Hematopoietic multipotent progenitor cell treated with erythropoietin and hydrocortisone succinate and interleukin-3 and kit ligand, for 4 days (in vitro differentiated cells): Measurements from ENCODE around the gene HAO2.
"Not testable (repeated sequence)": the region's sequence is repeated elsewhere in the genome, so short reads cannot be mapped to it uniquely, and the experiment has no call there.

ENCODE experiments used
- DNase-seq: peaks from one replicate; pipeline ENCODE4 v3.0.0-alpha.2; 2015

Gene HAO2

DNA sequence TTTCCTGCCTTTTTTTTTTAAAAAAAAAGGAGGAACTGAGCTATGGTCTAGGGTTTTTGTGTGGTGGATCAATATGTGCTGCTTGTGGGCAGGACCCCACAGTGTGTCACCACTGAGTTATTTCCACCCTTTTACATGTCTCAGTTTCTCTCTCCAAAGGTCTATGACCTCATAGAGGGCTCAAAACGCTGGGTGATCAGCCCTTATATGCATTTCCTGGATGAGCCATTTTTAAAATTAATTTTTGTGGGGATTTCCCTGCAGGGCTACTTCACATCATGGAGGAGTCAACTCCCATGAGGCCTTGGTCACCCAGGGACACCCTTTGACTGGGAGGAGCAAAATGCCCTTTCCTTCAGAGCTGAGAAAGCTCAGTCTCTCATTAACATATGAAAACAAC, 20.7 kb upstream of the HAO2 start:
- DNase-seq = no peak

- DNase-seq = no peak
Observed at GRCh38 chr1:119348941-119349340, 19.6 kb upstream of the HAO2 start.

DNA sequence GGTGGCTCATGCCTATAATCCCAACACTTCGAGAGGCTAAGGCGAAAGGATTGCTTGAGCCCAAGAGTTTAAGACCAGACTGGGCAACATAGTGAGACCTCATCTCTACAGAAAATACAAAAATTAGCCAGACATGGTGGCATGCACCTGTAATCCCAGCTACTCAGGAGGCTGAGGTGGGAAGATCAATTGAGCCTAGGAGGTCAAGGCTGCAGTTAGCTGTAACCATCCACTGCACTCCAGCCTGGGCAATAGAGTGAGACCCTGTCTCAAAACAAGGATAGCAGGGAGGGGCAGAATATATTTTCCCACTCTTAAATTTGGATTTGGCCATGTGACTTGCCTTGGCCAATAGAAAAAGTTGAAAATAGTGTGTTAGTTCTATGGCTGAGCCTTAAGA, 17.7 kb upstream of the HAO2 start:
- not testable (repeated sequence) for DNase-seq

DNA sequence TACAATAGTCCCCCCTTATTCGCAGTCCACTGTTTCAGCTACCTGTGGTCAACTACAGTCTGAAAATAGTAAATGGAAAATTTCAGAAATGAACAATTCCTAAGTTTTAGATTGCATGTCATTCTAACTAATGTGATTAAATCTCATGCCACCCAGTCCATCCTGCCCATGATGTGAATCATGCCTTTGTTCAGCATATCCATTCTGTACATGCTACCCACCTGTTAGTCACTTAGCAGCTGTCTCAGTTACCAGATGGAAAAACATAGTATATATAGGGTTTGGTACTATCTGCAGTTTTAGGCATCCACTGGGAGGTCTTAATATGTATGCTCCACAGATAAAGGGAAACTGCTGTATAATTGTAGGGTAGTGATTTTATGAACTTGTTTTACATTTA, 16.6 kb upstream of the HAO2 start:
- no peak for DNase-seq

DNA sequence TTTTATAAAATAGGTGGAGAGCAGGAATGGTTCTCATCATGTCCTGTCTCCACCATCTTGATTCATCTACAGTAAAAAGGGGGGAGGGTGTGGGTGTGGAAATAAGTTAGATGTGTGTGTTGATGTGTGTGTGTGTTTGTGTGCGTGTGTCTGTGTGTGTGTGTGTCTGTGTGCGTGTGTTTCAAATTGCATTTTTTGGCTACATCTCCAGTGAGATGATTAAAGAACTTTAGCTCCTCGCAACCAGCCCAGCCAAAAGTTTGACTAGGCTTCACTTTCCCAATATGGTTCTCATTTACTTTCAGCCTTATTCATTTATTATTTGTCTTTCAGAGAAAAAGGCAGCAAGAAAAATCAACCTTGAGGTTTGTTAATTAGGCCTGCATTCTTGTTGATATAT, 14.7 kb upstream of the HAO2 start:
- no peak for DNase-seq

DNA sequence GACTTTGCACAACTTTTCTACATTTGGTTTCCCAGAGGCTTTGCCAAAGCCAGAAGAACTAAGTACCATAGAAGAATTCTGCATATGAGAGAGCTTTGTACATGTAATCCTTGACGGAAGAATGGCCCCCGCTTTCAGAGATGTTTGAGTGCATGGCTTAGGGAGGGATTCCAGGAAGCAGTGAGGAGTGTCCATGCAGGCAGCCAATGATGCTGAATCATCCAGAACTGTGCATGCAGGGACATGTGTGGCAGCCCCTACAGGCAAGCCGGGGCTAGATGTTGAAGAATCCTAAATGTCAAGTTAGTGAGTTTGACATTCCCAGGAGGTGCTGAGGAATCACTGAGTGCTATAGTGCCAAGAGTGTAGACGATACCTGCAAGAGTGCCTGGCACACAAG, 9.9 kb upstream of the HAO2 start:
- no peak for DNase-seq

GRCh38 chr1:119359730-119360129, 8.9 kb upstream of the HAO2 start:
- DNase-seq = no peak

DNA sequence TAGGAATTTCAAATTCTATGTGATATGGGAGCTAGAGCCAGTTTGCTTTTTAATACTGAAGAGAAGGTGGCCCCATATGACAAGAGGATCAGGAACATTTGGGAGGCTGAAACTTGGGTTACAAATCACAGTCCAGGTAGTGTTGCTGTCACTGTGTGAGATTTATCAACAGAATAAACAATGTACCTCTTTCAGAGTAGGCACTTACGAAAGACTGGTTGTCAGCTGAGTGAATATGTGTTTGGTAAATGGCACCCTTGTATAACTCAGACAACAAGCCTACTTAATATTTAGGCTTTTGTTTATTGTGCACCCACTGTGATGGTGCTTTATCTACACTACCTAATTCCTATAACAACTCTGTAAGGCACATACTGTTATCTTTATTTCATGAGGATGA, 7.4 kb upstream of the HAO2 start:
- DNase-seq = no peak

DNA sequence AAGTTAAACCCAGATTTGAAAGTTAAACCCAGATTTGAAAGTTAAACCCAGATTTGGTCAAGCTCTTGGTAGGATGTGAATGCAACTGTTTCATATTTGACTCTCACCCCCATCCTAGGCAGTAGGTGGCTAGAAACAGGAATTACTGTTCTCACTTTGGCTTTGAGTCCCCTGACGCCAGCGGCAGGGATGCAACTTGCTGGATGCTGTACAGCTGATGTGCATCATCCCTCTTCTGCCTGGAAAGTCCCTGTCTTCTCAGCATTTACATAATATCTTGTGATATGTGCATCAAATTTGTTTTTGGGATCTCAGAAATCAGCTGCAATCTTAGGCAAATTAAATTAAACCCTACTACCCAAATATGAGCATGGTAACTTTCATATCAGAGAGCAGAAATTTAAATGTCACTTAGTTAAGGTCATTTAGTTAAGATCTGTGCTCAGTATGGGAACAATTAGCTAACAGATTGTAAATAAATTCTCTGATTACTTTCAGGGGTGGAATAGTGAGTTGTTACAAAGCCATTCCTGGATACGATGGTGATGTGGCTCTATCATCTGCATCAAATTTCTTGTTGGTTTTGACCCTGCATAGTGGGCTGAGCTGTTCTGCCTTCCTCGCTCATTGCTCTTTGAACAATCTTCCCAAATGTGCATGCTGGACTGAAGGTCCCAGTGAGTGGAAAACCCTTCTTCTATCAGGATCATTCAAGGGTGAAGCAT, 6.8 kb upstream of the HAO2 start:
- no peak for DNase-seq

- no peak for DNase-seq
Observed at GRCh38 chr1:119363162-119363561, 5.4 kb upstream of the HAO2 start.

DNA sequence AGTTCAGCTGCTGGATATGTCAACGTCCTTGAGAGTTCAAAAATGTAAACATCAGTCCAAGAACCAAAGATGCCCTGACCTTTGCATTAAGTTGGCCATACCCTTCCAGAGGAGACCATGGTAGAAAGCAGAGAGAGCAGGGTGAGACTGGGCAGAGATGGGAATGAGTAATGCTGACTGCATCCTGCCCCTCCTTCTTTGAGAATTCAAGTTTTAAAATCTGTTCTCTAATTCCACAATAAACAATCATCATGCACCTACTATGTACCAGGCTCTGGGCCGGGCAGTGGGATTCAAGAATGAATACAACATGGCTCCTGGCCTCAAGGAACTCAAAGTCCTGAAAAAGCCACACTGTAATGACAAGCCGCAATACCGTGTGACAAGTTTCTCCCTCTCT, 3.9 kb upstream of the HAO2 start:
- DNase-seq = no peak

DNA sequence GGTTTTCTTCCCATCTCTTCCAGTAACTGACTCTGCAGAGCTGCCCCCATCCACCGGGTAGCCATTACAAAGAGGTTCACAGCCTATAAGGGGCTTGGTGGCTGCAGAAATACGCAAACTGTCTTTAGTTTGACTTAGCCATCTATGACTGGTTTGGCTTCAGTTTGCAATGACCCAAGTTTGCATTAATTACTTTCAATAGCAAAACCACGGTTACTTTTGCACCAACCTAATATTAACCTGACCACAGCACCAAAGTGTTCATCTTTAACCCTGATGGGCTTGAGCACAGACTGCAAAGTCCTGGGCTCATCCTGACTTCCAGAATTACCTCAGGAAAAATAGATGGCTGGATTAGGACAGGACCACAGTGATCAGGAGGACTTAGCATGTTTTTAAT, 2.2 kb upstream of the HAO2 start:
- DNase-seq = no peak

DNA sequence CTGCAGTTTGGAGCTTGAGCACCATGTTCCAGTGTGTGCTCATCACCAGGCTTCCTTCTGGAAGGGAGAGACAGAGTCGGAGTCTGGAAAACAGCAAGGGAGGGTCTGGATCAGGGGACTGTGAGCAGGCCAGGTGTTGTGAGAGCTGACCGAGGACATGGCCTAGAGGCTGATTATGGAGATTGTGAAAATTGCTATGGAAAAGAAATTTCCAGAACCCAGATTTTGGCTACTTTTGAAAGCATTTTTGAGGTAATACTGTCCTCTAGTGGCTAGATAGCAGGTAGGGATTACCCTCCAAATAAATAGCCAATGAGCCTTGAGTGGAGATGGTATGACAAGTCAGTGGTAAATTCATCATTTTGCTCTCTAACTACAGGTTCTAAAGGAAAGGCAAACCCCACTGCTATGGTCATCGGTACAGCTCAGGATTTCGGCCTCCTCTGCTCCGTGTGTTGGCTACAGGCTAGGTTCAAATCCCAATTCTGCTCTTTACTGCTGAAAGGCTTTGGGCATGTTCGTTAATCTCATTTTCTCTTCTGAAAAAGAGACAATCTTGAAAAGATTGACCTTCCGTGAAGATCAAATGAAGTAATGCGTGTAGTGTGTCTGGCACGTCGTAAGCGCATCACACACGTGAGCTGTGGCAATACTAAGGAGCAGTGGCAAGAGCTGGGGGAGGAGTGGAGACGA, 1.0 kb upstream of the HAO2 start:
- DNase-seq = peak; percentile 47

DNA sequence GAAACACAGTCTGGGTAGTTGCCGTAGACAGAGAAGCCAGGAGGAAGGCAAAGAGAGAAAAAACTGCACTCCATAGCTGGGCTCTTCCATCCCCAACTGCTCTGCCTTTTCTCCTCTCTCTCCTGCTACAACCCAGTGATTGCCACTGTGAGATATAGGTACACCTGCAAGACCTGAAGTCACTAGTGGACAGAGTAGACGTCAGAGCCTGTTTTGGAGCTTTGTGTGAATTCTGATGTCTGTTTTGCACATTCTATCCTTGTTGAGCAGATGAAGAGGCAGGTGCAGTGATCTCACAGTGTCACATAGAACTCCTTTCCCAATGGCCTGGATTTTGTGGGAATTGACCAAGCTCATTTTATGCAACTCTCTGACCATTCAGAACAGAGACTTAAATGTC, 2.2 kb downstream of the HAO2 start:
- no peak for DNase-seq

DNA sequence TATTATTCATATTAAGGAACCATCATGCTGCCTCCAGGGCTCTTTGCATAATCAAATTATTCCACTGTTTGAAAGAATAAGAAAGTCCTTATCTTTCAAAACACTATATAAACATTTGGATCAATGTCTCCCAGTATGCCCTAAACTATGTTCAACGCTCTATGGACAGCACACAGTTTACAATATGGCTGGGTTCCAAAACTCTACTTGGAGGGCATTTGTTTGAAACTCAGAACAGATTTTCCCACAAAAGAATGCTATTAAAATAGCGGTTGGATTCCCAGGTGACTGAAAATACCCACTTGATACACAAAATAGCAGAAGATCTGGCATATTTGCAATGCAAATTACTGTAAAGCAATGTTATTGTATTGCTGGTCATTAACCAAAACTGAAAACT, 3.2 kb downstream of the HAO2 start:
- DNase-seq = no peak

DNA sequence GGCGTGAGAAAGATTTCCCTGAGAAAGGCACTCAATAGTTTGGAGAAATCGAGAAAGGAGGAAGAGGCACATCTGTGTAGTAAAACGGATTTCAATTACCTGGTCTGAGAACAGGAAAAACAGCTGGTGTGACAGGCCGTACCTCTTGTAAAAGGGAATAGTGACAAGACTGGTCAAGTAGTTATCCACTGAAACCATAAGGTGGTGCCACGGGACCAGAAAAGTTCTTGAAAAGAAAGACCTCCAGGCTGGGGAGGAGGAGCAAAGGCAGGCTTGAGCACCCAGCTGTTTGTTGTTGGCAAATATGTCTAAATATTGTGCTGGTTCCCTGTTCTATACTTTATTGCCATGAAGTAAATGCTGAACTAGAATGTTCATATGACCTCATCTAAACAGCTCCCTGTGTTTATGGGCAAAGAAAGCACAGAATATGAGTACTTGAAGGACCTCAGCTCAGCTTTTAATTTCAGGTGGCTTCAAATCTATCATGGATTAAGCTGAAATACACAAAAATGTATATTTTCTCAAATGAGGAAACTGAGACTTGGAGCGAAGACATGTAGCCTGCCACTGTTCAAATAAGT, 4.0 kb downstream of the HAO2 start:
- DNase-seq = peak; percentile 50

DNA sequence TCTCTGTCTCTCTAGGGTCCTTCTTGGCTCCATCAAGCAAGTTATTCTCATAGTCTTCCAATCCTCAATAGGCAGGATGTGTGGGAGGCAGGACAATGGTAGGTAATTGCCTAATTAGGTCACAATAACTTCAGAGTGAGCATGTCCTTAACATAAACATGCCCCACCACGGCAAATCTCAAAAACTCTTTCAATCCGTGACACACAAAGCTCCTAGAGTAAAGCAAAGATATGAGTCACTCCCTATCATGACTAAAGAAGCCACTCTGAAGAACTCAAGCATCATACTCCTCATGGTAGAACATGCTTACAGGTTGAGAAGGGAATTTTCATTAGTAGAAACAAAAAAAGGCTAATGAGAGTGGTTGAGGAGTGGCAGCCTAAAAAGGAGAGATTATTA, 4.9 kb downstream of the HAO2 start:
- no peak for DNase-seq

DNA sequence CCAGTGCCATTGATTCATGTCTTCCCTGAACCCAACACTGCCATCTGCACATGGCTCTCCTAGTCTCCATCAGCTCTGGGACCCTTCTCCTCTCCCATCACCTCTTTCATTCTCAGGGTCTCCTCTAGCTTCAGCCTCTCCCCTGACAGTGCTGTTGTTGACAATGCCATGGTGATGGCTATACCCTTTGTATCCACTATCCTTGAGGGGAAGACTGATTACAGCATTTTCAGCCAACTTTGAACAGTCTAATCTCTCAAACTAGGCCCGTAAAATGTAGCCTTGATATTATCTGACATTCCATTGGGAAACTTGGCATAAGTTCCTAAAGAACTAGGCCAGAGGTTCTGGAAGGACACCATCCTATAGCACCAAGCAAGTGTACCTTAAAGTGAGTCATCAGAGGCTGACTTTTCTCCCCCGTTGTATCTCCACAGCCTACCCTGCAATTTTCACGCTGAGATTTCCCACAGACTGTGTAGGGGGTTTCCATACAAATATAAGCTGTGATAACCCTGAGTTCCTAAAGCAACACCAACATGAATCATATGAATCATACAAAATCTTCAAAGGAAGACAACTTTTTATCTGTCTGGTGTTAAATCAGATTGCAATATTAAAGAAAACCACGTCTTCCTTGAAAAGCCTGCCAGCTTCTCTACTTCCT, 5.8 kb downstream of the HAO2 start:
- no peak for DNase-seq

- no peak for DNase-seq
Observed at GRCh38 chr1:119375366-119375765, 6.8 kb downstream of the HAO2 start.

DNA sequence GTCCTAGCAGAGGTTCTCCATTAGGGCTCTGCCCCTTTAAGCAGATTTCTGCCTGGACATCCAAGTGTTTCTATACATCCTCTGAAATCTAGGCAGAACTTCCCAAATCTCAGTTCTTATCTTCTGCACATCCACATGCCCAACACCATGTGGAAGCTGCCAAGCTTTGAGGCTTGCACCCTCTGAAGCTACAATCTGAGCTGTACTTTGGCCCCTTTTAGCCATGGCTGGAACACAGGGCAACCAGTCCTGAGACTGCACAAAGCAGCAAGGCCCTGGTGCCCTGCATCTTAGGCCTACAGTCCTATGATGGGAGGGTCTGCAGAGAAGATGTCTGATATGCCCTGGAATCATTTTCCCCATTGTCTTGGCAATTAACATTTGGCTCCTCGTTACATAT, 8.0 kb downstream of the HAO2 start:
- no peak for DNase-seq

DNA sequence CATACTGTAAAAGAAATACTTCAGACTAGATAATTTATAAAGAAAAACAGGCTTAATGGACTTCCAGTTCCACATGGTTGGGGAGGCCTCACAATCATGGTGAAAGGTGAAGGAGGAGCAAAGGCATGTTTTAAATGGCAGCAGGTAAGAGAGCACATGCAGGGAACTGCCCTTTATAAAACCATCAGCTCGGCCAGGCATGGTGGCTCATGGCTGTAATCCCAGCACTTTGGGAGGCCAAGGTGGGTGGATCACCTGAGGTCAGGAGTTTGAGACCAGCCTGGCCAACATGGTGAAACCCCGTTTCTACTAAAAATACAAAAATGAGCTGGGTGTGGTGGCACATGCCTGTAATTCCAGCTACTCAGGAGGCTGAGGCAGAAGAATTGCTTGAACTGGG, 9.0 kb downstream of the HAO2 start:
- not testable (repeated sequence) for DNase-seq

- no peak for DNase-seq
Observed at GRCh38 chr1:119379117-119379516, 10.5 kb downstream of the HAO2 start.

DNA sequence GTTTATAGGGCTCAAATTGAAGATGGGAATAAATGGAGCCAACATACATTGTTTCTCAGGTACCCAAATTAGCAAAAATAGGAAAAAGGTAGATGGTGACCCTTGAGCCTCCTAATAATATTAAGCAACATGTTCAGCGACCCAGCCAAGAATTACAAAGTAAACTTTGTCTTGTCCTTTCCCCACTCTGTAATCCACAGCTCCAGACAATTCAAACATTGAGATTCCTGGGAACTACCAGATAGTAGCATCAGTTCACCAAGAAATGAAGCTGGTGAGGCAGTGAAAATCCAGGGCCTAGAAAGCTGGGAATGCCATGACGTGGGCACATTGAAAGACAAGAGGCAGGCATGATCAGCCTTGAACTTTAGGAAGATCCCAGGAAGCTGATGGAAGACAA, 11.7 kb downstream of the HAO2 start:
- DNase-seq = no peak
